GM03348 (cell line): ENCODE results near the gene NDUFS6.

Source experiments
- DNase-seq: peaks from one replicate; pipeline ENCODE4 v3.0.0; 2012; ENCODE audit warnings: low spot score

The NDUFS6 gene

DNA sequence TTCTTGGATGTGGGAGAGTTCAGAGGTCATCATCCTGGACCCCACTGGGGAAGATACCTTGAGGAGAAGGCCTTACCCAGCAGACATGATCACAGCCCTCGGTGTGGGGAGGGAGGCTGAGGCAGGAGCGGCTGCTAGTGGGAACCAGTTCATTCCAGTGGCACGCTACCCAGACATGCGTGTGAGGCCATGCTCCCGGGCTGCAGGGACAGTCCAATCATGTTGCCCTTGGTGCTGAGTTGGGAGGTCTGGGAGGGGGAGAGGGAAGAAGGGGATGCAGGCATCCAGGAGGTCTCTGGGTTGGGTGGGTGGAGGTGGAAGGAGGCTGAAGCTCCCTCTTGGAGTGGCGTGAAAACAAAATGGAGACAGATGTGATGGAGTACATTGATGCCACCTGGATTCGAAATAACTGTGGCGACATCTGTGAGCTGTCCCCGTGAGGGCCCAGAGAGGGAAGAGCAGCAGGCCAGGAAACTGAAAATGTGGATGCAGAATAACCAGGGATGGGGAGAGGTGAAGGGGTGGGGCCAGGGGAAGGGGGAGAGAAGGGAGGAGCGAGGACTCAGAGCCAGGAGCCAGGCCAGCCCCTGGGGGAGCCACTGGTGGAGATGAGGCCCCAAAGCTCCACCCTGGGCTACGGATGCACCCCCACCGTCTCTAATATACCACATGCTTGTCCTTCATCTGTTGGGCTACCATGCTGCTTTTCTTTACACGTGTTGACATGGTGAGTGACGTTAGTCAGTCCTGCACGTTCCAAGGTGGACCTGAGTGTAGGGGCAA is 16.2 kb downstream of the NDUFS6 start:
- DNase-seq = no peak

DNA sequence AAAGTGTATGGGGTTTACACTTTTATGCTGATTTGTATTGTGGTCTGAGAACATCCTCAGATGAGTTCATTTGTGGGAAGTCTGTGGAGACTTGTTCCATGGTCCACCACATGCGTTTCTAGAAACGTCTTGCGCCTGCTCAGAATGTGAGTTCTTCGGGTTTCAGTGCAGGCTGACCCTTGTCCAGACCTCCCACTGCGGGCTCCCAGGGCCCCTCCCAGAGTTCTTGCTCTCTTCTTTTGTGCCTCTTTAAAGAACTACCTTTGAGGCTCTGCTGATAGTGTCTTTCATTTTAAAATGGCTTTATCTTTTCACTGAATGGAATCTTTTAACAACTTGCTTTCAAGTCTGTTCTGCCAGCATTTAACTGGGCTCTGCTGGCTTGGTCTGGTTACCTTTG is 17.6 kb downstream of the NDUFS6 start:
- DNase-seq = no peak

DNA sequence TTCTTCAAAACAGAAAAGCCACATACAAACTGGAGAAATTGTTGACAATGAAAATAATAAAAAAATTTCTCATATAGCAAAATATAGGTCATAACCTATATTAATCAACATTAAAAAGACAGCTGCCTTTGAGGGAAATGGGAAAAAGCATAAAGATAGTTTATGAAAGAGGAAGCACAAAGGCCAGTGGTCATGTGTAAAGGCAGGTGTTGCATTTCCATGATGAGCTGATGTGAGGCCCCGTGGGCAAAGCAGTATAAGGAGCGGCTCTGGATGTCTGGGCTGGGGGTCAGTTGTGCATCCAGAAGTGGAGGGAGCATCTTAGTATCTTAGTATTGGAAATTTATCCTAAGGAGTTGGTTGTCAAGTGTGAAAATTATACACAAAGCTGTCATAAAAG is 18.3 kb downstream of the NDUFS6 start:
- DNase-seq = no peak

GRCh38 chr5:1820381-1820780 is 19.2 kb downstream of the NDUFS6 start:
- DNase-seq = no peak

- no peak for DNase-seq
Measured at GRCh38 chr5:1820926-1821325, 19.7 kb downstream of the NDUFS6 start.

DNA sequence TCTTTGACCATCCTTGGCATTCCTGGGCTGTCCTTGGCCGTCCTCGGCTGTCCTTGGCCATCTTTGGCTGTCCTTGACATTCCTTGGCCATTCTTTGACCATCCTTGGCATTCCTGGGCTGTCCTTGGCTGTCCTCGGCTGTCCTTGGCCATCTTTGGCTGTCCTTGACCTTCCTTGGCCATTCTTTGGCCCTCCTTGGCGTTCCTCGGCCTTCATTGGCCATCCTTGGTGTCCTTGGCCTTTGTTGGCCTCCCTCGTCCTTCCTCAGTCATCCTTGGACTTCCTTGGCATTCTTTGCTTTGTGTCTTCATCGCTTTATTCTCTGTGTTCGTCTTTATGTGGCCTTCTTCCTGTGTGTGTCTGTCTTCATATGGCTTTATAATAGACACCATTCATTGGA is 20.7 kb downstream of the NDUFS6 start:
- no peak for DNase-seq

DNA sequence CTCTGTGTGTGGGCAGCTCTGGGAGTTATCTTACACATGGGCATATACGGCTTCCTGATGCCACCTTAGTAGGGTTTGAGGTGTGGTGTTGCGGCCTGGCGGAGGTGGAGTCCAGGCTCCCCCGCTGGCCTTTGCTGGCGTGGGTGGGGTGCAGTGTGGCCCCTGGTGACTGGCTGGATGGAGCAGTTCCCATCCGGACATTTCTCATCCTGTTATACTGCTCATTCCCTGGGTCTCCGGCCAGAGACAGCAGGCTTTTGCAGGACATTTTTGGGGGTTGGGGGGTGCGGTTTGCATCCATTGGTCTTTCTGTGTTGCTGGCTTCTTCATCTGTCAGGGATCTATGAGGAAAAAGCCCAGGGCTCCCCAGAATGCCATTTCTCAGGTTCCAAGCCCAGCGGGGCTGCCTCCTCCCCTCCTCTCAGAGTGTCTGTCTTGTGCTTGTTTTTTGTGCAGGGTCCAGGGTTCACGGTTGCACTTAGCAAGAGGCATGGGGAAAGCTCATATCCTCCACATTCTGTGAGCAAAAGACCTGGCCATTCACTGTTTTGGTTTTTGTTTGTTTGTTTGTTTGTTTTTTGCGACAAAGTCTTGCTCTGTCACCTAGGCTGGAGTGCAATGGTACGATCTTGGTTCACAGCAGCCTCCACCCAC is 22.3 kb downstream of the NDUFS6 start:
- DNase-seq = no peak

DNA sequence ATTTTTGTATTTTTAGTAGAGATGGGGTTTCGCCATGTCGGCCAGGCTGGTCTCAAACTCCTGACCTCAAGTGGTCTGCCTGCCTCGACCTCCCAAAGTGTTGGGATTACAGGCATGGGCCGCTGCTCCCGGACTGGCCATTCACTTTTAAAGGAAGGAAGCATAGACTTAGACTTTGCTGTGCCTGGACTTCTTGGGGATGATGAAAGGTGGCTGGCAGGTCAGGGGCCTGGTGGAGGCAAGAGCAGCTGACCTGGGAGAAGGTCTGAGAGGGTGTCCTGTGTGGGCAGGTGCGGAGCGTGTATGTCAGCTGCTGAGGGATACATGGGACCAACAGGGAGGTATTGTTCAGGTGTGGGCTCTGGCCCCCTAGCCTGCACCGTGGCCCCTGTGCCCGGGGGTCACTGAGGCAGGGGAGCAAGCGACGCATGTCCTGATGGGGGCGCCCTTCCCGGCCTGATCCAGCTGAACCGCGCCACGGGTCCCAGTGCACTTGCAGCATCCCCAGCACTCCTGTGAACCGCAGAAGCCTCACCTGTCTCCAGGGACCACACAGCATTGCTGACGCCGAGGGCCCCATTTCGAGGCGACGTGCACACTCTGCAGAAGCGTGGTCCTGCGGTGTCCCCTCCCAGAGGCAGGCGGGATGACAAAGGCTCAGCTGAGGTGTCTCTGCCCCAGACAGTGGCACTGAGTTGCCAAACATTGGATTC is 23.1 kb downstream of the NDUFS6 start:
- no peak for DNase-seq

GRCh38 chr5:1824903-1825841 is 24.0 kb downstream of the NDUFS6 start:
- DNase-seq = no peak

- DNase-seq = no peak
Measured at GRCh38 chr5:1826235-1826980, 25.2 kb downstream of the NDUFS6 start.

GRCh38 chr5:1827025-1827885 is 26.0 kb downstream of the NDUFS6 start:
- no peak for DNase-seq

DNA sequence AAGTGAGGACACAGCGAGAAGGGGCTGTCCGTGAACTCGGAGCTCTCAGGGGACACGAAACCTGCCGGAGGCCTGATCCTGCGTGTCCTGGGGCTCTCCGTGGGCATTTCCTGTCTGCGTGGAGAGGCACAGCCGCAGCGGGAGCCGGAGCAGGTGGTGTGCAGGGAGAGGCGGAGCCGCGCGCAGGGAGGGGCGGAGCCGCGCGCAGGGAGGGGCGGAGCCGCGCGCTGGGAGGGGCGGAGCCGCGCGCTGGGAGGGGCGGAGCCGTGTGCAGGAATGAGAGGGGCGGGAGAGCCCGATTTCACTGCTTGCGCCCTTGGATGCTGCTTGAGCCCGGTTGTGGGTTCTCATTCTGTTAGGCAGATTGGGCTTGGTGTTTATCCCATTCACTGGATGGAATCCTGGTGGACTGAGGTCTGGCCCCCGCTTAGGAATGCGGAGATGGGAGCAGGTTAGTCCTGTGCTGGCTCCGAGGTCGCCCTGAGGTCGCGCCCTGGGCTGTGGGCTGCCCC is 26.7 kb downstream of the NDUFS6 start:
- no peak for DNase-seq

- no peak for DNase-seq
Measured at GRCh38 chr5:1830571-1831228, 29.5 kb downstream of the NDUFS6 start.

GRCh38 chr5:1831257-1831656 is 30.1 kb downstream of the NDUFS6 start:
- no peak for DNase-seq

DNA sequence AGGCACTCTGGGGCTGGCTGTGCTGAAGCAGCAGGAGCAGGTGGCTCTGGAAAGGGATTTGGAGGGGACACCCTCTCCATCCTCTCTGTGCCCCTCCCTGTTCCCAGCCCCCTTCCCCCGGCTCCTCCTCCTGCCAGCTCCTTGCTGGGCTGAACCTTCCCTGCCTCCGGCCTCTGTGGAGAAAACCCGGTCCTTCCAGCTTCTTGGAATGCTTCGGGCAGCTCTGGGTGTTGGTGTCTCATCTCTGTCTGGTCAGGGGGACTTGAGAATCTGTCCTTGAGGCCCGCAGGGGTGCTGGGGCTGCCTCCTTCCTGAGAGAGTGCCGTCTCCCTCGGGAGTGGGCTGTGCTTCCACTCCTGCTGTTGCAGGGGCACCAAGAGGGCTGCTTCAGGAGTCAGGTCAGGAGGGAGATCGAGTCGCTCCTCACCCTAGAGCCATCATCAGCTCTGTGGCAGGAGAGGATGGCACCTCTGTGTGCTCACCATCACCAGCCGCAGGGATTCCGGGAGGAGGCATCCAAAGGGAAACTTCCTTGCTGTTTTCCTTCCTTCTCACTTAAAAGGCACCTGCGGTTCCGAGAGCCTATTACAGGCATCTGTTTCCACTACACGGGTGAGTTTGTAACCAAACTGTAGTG is 30.6 kb downstream of the NDUFS6 start:
- DNase-seq = no peak

- DNase-seq = no peak
Measured at GRCh38 chr5:1832511-1833250, 31.5 kb downstream of the NDUFS6 start.

- no peak for DNase-seq
Measured at GRCh38 chr5:1833264-1834021, 32.2 kb downstream of the NDUFS6 start.
